ENCODE measurements around the gene HIKESHI.

The HIKESHI gene

DNA sequence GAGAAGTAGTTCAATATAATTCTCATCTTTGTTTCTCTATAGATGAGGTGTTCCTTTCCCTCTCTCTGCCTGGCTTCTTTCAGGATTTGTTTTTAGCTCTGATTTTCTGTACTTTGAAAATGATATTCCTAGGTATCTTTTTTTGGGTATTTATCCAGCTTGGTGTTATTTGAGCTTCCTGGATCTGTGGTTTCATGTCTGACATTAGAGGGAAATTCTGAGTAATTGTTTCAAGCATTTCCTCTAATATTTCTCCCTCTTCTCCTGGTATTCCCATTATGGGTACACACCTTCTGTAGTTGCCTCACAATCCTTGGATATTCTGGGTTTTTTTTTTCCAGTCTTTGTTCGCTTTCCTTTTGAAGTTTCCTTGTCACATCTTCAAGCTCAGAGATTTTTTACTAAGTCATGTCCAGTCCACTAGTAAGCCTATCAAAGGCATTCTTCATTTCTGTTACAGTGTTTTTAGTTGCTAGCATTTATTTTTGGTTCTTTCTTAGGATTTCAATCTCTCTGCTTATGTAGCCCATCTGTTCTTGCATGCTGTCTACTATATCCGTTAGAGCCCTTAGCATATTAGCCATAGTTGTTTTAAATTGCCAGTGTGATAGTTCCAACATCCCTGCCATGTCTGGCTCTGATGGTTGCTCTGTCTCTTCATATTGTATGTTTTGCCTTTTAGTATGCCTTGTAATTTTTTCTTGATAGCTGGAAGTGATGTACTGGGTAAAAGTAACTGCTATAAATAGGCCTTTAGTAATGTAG is 78.4 kb downstream of the HIKESHI start:
- DNase-seq: no peak

DNA sequence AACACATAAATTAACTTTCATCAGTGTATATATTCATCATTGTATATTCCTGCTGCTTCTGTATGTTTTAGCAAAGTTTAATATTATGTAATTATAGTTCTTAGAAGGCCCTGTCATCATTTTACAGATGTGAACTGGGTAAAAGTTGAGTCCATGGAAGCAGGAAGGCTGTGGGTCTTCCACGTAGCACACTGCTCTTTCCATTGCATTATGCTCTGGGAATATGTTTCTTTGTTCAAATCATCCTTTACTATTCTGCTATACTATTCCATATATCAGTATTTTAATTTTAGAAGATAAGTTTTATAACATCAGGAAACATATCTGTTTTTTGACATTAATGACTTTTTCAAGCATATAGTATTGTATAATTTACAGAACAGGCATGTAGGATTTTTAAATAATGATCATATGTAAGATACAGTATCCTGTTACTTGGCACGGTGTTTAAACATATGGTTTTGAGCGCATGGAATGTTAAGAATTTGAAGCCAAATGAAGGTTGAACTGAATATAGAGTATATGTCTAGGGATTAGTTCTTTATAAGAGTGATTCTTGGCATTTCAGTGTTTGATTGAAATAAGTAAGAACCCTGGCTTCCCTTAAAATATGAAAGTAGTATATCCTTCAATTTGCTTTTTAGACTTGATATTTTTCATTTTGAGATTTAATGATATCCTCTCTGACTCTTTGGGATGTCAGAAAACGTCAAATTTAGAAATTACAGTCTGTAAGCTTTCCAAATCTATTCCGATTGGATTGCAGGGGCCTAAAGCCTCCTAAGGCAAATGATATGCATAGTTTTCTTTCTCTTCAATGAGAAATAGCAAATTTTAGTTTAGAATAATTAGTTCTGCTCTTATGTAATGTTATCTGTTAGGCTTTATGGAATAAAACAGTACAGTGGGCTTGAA is 81.3 kb downstream of the HIKESHI start:
- no peak for DNase-seq

DNA sequence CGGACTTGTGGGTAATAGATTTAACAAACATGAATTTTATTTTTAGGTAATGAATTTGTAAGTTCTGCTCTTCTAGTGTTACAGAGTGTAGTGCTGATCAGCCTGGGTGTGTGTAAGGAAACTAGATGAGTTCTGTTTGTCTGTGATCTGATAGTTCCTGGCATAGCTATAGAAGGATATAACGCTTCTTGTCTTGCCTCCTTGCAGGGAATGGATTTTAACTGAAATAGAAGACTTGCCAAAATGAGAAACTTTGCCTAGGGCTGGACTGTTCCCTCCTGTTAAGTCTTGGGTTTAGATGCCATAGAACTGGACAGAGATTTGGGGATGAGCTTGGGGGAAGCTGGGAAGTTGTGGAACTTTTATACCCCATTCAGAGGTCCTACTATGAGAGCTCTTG is 84.2 kb downstream of the HIKESHI start:
- no peak for DNase-seq

DNA sequence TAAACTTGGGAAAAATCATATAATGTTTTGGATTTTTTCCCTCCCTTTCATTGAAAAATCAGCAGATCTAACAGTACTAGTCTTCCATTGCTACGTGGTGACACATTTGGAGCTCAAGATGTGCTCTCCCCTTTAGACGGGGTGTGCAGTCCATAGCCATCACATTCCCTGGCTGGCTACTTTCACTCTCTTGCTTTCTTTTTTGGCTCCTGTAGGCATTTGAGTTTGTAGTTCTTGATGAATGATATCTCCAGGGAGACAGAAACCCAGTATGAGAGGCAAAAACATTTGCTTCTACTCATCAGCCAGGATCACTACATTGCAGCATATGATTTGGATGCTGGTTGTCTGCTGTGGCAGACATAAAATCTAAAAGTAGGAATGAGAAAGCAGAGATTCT is 84.7 kb downstream of the HIKESHI start:
- DNase-seq: no peak

DNA sequence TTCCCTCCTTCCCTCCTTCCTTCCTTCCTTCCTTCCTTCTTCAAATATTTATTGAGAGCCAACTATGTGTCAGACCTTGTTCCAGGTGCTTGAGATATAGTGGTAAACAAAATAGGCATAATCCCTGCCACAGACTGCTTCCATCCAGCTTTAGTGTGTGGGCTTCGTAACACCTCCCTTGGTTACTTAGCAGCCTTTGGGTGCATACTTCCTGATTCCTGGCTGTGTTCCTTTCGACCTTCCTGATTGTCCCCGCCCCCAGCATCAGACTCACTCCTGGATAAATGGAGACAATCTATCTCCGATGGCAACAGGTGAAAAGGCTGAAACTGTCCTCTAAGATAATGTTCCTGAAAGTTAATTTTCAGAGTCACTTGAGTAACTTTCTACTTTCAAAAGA is 86.2 kb downstream of the HIKESHI start:
- no peak for DNase-seq

DNA sequence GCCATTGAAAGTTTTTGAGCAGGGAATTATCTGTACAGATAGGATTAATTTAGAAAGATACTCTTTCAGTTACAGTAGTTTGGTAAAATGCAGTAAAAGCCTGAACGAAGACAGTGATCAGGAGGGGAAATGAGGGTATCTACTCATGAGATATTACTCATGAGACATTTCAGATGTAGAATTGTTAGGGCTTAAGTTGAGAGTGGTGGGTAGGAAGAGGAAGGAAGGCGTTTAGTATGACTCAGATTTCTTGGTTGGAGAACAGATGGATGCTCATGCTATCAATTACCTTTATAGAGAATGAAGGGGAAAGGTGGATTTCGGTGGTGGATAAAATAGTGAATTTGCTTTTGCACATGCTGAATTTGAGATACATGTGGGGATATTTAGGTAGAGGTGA is 88.4 kb downstream of the HIKESHI start:
- DNase-seq: no peak

DNA sequence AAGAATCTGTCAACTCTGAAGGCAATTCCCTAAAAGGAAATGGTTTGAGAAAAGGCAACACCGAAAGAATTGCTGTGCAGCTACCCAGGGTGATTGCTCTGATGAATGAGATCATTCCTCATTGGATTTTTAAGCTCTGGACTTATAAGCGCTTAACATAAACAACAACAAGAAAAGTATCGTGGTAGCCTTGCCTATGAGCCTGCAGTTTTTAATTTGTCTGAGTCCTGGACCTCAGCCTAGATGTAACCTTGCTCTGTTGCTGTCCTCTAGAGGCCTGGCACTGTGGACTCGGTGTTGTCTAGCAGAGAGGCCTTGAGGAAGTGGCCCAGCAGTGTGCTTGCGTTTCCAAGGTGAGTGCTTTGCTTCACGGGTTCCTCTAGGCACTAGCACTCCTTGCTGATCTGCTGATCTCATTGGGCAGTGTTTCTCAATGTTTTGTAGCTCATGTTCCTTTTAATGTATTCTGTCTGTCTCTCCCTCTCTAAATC is 93.1 kb downstream of the HIKESHI start:
- peak; percentile 30 for DNase-seq
